Left lung (tissue), 10 donors: Measurements from ENCODE around the gene EIF4H. TPM values are rescaled to one million over a fixed set of nuclear protein-coding genes. Genes with fewer than 3 reads are reported as not detected.

Experiments
- ATAC-seq: fragments of 200-7000 bp; cut with Tn5 transposase; one replicate; pipeline ENCODE4 v1.9.1; 2020; ENCODE audit warnings: moderate library complexity
- DNase-seq, 4 donors: peaks; one replicate each; pipeline ENCODE4 v3.0.0-alpha.2; 2013 to 2020
- H3K27ac ChIP-seq, 2 donors: fragments of 200-600 bp; sonication (generic) in 1 of 2; one replicate each; pipeline versions ENCODE4 v1.5.0 to v1.8.0; 2020 to 2021
- H3K27me3 ChIP-seq, 2 donors: fragments of 200-600 bp; sonication (generic) in 1 of 2; one replicate each; pipeline versions ENCODE4 v1.5.0 to v1.8.0; 2020 to 2021
- H3K36me3 ChIP-seq, 2 donors: fragments of 200-600 bp; sonication (generic) in 1 of 2; one replicate each; pipeline versions ENCODE4 v1.5.0 to v1.8.0; 2020 to 2021
- H3K4me1 ChIP-seq, 2 donors: fragments of 200-600 bp; one replicate each; pipeline ENCODE4 v1.8.0; 2021
- H3K4me3 ChIP-seq, 2 donors: fragments of 200-600 bp; sonication (generic) in 1 of 2; one replicate each; pipeline versions ENCODE4 v1.5.0 to v1.8.0; 2020 to 2021; ENCODE audit warnings: mild to moderate bottlenecking in 1 of 2
- H3K9me3 ChIP-seq, 2 donors: fragments of 200-600 bp; sonication (generic) in 1 of 2; one replicate each; pipeline versions ENCODE4 v1.5.0 to v1.8.0; 2020 to 2021
- intact Hi-C, 2 donors: fragments of 100-400 bp; cut with DNase I; formaldehyde crosslinking; loops; one replicate each; pipeline versions ENCODE4 v1.11.2 to v1.14.2; 2022
- polyA plus RNA-seq, 6 donors: library from polyadenylated mRNA; unstranded; fragments of 120-200 nt; gene quantifications; one replicate each; pipeline ENCODE4 v1.2.1, GENCODE V29; 2013; ENCODE audit not compliant: insufficient read length in 6 of 6
- total RNA-seq, 2 donors: library from RNA; stranded (reverse); fragmentation: NEBNext Ultra II Directional; extraction: Animal tissue kit (Norgen Biotek cat#: 25700); gene quantifications; one replicate each; pipeline ENCODE4 v1.2.1, GENCODE V29; 2021
- TF ChIP-seq, protein P1 (sequence below), 2 donors: fragments of 200-600 bp; sonication (generic) in 1 of 2; IDR thresholded peaks; one replicate each; pipeline versions ENCODE4 v1.5.0 to v1.8.0; 2021; ENCODE audit warnings: antibody characterized with exemption in 2 of 2
- donor health status: DM: no; HTN: yes; CAD: no.
- donor health status: DM: no; HTN: no; CAD: no.

EIF4H gene
- total and polyA plus RNA-seq, 8 donors, result 203 to 308 (median 264) TPM

DNA sequence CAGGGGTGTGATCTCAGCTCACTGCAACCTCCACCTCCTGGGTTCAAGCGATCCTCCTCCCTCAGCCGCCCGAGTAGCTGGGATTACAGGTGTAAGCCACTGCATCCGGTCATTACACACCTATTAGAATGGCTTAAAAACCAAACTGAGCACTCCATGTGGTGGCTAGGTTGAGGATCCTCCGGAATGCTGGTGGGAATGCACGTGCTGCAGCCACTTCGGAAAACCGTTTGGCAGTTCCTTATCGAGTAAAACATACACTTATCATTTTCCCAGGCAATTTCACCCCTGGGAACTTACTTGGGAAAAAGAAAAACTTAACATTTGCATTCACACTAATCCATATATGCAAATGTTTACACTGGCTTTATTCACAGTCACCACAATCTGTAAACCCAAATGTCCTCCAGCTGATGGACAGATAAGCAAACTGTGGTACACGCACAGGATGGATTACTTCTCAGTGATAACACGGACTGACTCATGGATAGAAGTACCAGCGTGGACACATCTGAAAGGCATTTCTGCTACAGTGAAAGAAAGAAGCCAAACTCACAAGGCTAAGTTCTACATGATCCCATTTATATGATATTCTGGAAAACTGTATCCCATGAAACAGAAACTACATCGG is 59.6 kb downstream of the EIF4H start:
- H3K4me3 ChIP-seq, result no peak overlapping the region
- intact Hi-C loops, result no loop called here
- ATAC-seq (no peak), DNase-seq (no peak)
- no peaks in the 10 kb centered on the region for H3K27me3 ChIP-seq
- no peak overlapping the region for H3K27ac ChIP-seq
- H3K36me3 ChIP-seq, result peaks cover 4 to 97% of the 10 kb centered on the region in 2 donors
- TF ChIP-seq, protein P1, sequence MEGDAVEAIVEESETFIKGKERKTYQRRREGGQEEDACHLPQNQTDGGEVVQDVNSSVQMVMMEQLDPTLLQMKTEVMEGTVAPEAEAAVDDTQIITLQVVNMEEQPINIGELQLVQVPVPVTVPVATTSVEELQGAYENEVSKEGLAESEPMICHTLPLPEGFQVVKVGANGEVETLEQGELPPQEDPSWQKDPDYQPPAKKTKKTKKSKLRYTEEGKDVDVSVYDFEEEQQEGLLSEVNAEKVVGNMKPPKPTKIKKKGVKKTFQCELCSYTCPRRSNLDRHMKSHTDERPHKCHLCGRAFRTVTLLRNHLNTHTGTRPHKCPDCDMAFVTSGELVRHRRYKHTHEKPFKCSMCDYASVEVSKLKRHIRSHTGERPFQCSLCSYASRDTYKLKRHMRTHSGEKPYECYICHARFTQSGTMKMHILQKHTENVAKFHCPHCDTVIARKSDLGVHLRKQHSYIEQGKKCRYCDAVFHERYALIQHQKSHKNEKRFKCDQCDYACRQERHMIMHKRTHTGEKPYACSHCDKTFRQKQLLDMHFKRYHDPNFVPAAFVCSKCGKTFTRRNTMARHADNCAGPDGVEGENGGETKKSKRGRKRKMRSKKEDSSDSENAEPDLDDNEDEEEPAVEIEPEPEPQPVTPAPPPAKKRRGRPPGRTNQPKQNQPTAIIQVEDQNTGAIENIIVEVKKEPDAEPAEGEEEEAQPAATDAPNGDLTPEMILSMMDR (IDR thresholded peaks at IDR 0.05), result no peak
- H3K9me3 ChIP-seq, result no peaks in the 10 kb centered on the region
- H3K4me1 ChIP-seq, result peaks cover 0 to 24% of the 10 kb centered on the region in 2 donors

GRCh38 chr7:74235518-74236268 is 61.5 kb downstream of the EIF4H start:
- Histone ChIP-seq H3K9me3 (no peaks in the 10 kb centered on the region), H3K36me3 (peaks cover 0 to 99% of the 10 kb centered on the region in 2 donors), H3K4me3 (no peak overlapping the region), H3K27me3 (no peaks in the 10 kb centered on the region), H3K4me1 (peaks cover 0 to 5% of the 10 kb centered on the region in 2 donors), H3K27ac (no peak overlapping the region)
- TF ChIP-seq, protein P1 (IDR thresholded peaks at IDR 0.05), result no peak
- intact Hi-C loops, result no loop called here
- DNase-seq (no peak), ATAC-seq (no peak)

DNA sequence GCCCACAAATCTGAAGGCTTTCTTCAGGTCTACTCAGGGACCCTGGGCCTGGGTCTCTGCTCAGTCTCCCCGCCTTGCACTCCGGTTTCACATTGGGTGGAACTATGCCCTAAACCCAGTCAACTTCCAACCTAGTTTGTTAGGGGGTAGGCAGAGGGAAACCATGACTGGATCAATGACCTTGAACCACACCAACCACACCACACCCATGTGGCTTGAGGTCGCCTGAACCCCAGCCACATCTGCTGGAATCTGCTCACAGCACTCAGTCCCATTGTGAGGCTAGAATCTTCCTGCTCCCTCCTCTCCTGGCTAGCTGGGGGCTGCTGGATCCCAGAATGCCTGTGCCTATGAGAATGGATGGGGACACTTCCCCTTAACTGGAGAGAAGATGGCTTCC is 62.1 kb downstream of the EIF4H start:
- Histone ChIP-seq H3K9me3 (no peaks in the 10 kb centered on the region), H3K27me3 (no peaks in the 10 kb centered on the region), H3K36me3 (peaks cover 0 to 99% of the 10 kb centered on the region in 2 donors), H3K27ac (no peak overlapping the region), H3K4me3 (no peak overlapping the region), H3K4me1 (no peaks in the 10 kb centered on the region)
- DNase-seq, result no peak
- intact Hi-C loops, result no loop called here
- ATAC-seq, result no peak
- TF ChIP-seq, protein P1 (IDR thresholded peaks at IDR 0.05), result no peak

DNA sequence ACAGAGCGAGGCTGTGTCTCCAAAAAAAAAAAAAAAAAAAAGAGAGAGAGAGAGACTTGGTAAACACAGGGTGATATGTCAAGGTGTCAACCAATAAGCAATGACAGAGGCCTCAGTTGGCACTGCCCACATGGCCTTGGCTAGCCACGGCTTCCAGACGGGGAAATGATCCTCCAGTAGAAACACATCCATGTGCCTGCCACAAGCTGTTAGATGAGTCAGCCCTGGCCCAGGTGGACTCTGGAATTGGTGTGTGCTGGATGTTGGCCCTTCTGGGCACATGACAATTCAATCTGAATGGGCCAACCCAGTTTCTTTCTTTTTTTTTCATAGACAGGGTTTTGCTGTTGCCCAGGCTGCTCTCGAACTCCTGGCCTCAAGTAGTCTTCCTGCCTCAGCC is 66.3 kb downstream of the EIF4H start:
- Histone ChIP-seq H3K9me3 (no peaks in the 10 kb centered on the region), H3K4me3 (no peak overlapping the region), H3K27ac (no peak overlapping the region), H3K36me3 (peaks cover 0 to 98% of the 10 kb centered on the region in 2 donors), H3K27me3 (no peaks in the 10 kb centered on the region), H3K4me1 (peaks cover 0 to 11% of the 10 kb centered on the region in 2 donors)
- TF ChIP-seq, protein P1 (IDR thresholded peaks at IDR 0.05), result no peak
- intact Hi-C loops, result no loop called here
- ATAC-seq, result no peak
- no peak for DNase-seq

GRCh38 chr7:74242122-74242443 is 67.9 kb downstream of the EIF4H start:
- no peak overlapping the region for H3K4me3 ChIP-seq
- ATAC-seq, result no peak
- H3K27me3 ChIP-seq, result no peaks in the 10 kb centered on the region
- intact Hi-C loops, result no loop called here
- peaks cover 0 to 11% of the 10 kb centered on the region in 2 donors for H3K4me1 ChIP-seq
- H3K27ac ChIP-seq, result peak overlapping the region in 1 of 2 donors; percentile 37
- TF ChIP-seq, protein P1 (IDR thresholded peaks at IDR 0.05), result no peak
- peaks cover 0 to 98% of the 10 kb centered on the region in 2 donors for H3K36me3 ChIP-seq
- no peak for DNase-seq
- H3K9me3 ChIP-seq, result no peaks in the 10 kb centered on the region
